Measurements from ENCODE around the gene CHN2.

- no peak for TF ChIP-seq CTCF (IDR thresholded peaks at IDR 0.05)
- TF ChIP-seq POLR2AphosphoS5 (IDR thresholded peaks at IDR 0.05): no peak
Measured at GRCh38 chr7:29322023-29322712, 127.6 kb downstream of the CHN2 start.

Measured in upper lobe of left lung (tissue), 4 donors.